Fibroblast of lung (primary cell): ENCODE results near the gene PRC1. TPM values are rescaled to one million over a fixed set of nuclear protein-coding genes. Genes with fewer than 3 reads are reported as not detected.

ENCODE experiments used
- DNase-seq, 2 donors: peaks; one replicate each; pipeline versions ENCODE4 v3.0.0 to v3.0.0-alpha.2; 2010; ENCODE audit warnings: low read depth in 2 of 2
- H2AFZ ChIP-seq: 2 replicates; pipeline ENCODE4 v1.5.1; 2012; ENCODE audit warnings: low read length, control low read depth, inconsistent platforms
- H3K27ac ChIP-seq: 2 replicates; pipeline ENCODE4 v1.5.1; 2011; ENCODE audit warnings: low read length, control low read depth; ENCODE audit not compliant: insufficient read depth
- H3K27me3 ChIP-seq: 2 replicates; pipeline ENCODE4 v1.5.1; 2011; ENCODE audit warnings: mild to moderate bottlenecking, low read length; ENCODE audit not compliant: control insufficient read depth, insufficient read depth
- H3K36me3 ChIP-seq: 2 replicates; pipeline ENCODE4 v1.5.1; 2011; ENCODE audit warnings: low read length; ENCODE audit not compliant: control insufficient read depth, insufficient read depth
- H3K4me1 ChIP-seq: 2 replicates; pipeline ENCODE4 v1.5.1; 2011; ENCODE audit warnings: low read length; ENCODE audit not compliant: control insufficient read depth, insufficient read depth; ENCODE audit errors: extremely low read depth
- H3K4me2 ChIP-seq: 2 replicates; pipeline ENCODE4 v1.5.1; 2011; ENCODE audit warnings: low read length, control low read depth; ENCODE audit not compliant: insufficient read depth; ENCODE audit errors: extremely low read depth
- H3K4me3 ChIP-seq, 4 experiments: fragments of 200-600 bp in 1 of 4; sonication (generic) in 1 of 4; replicated peaks in 1 of 4; 2 replicates each; pipeline ENCODE4 v1.5.1; 2011 to 2016; ENCODE audit warnings: low read length in 4 of 4, low read depth in 3 of 4, mild to moderate bottlenecking in 3 of 4, control low read depth in 2 of 4, inconsistent platforms in 1 of 4, mixed read lengths in 1 of 4; ENCODE audit not compliant: insufficient read depth in 1 of 4; ENCODE audit errors: control extremely low read depth in 1 of 4
- H3K79me2 ChIP-seq: 2 replicates; pipeline ENCODE4 v1.5.1; 2012; ENCODE audit warnings: mild to moderate bottlenecking, low read length, inconsistent platforms; ENCODE audit not compliant: control insufficient read depth, insufficient read depth
- H3K9ac ChIP-seq: 2 replicates; pipeline ENCODE4 v1.5.1; 2011; ENCODE audit warnings: mild to moderate bottlenecking, low read length, control low read depth; ENCODE audit not compliant: insufficient read depth
- H3K9me3 ChIP-seq: 2 replicates; pipeline ENCODE4 v1.5.1; 2012; ENCODE audit warnings: low read depth, low read length; ENCODE audit not compliant: control insufficient read depth, insufficient read depth
- H4K20me1 ChIP-seq: 2 replicates; pipeline ENCODE4 v1.5.1; 2011; ENCODE audit warnings: low read length; ENCODE audit not compliant: control insufficient read depth, insufficient read depth; ENCODE audit errors: extremely low read depth
- CTCF ChIP-seq, 2 donors: IDR thresholded peaks in 1 of 2; conservative IDR thresholded peaks in 1 of 2; 1 replicate in 1 of 2; 2 replicates in 1 of 2; pipeline ENCODE4 v1.5.1; 2011 to 2012; ENCODE audit warnings: low read length in 2 of 2, control low read depth in 1 of 2, inconsistent platforms in 1 of 2, low read depth in 1 of 2, mild to moderate bottlenecking in 1 of 2
- EZH2 ChIP-seq: IDR thresholded peaks from 2 replicates; pipeline ENCODE4 v1.5.1; 2012; ENCODE audit warnings: low read length, control low read depth, mild to moderate bottlenecking; ENCODE audit errors: missing control alignments
- polyA plus RNA-seq, 2 donors: library from polyadenylated mRNA; depleted of rRNA in 1 of 2; stranded (reverse) in 1 of 2; unstranded in 1 of 2; fragments of >200 nt; gene quantifications; 2 replicates each; pipeline ENCODE4 v1.2.1, GENCODE V29; 2011 to 2012; ENCODE audit warnings: missing spikeins in 1 of 2
- total RNA-seq: library from RNA; depleted of rRNA; stranded (reverse); fragments of >200 nt; gene quantifications from 2 replicates; pipeline ENCODE4 v1.2.1, GENCODE V29; 2014

Gene PRC1
- total and polyA plus RNA-seq, 2 donors (not counting 1 experiment from before 2014, with no cell fraction given), result 57.8 to 60.5 TPM

GRCh38 chr15:90953947-90954711, 40.2 kb downstream of the PRC1 start:
- Histone ChIP-seq H3K4me1 (peaks cover 6% of the 10 kb centered on the region), H3K9me3 (no peaks in the 10 kb centered on the region), H3K79me2 (peaks cover 3% of the 10 kb centered on the region), H3K27ac (no peak overlapping the region), H3K4me2 (no peak overlapping the region), H4K20me1 (no peaks in the 10 kb centered on the region), H3K9ac (no peak overlapping the region), H2AFZ (no peak overlapping the region), H3K4me3 (peak overlapping the region in 1 of 4 experiments; percentile 96), H3K36me3 (peaks cover 26% of the 10 kb centered on the region), H3K27me3 (no peaks in the 10 kb centered on the region)
- TF ChIP-seq EZH2, result no peak
- TF ChIP-seq CTCF (conservative IDR thresholded peaks at IDR 0.05 in 1 of 2, IDR thresholded peaks at IDR 0.05 in 1 of 2; ENCODE audit: low read depth in 1 of 2, low read length in 2 of 2), result no peak
- DNase-seq, result no peak

GRCh38 chr15:90952901-90953677, 41.2 kb downstream of the PRC1 start:
- Histone ChIP-seq H3K79me2 (peaks cover 3% of the 10 kb centered on the region), H3K27ac (no peak overlapping the region), H3K9ac (no peak overlapping the region), H3K4me1 (peaks cover 6% of the 10 kb centered on the region), H3K4me2 (no peak overlapping the region), H3K36me3 (peaks cover 29% of the 10 kb centered on the region), H2AFZ (no peak overlapping the region), H3K4me3 (no peak overlapping the region), H3K27me3 (no peaks in the 10 kb centered on the region), H4K20me1 (no peaks in the 10 kb centered on the region), H3K9me3 (no peaks in the 10 kb centered on the region)
- TF ChIP-seq EZH2, result no peak
- TF ChIP-seq CTCF (conservative IDR thresholded peaks at IDR 0.05 in 1 of 2, IDR thresholded peaks at IDR 0.05 in 1 of 2; ENCODE audit: low read depth in 1 of 2, low read length in 2 of 2), result no peak
- DNase-seq, result no peak

DNA sequence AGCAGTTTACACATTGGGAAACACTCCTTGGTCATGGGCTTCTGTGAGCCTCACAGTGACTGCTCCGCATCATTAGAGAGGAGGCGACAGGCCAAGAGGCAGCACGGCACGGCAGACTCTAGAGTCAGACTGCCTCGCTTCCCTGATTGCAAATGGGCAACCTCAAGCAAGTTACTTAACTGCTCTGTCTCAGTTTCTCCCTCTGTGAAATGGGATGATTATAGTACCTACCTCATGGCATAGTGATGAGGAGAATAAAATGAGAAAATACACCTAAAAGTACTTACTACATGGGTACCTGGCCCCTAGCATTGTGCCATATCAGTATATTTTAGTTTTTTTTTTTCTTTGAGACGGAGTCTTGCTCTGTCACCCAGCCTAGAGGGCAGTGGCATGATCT, 43.7 kb downstream of the PRC1 start:
- Histone ChIP-seq H3K4me1 (no peaks in the 10 kb centered on the region), H3K27ac (no peak overlapping the region), H2AFZ (no peak overlapping the region), H3K9ac (no peak overlapping the region), H3K4me3 (no peak overlapping the region), H4K20me1 (no peaks in the 10 kb centered on the region), H3K36me3 (peaks cover 43% of the 10 kb centered on the region), H3K27me3 (no peaks in the 10 kb centered on the region), H3K9me3 (no peaks in the 10 kb centered on the region), H3K79me2 (no peaks in the 10 kb centered on the region), H3K4me2 (no peak overlapping the region)
- TF ChIP-seq EZH2 (no peak), CTCF (conservative IDR thresholded peaks at IDR 0.05 in 1 of 2, IDR thresholded peaks at IDR 0.05 in 1 of 2; ENCODE audit: low read depth in 1 of 2, low read length in 2 of 2) (no peak)
- DNase-seq, result no peak
